Measurements from ENCODE around the gene TDP1. TPM values are rescaled to one million over a fixed set of nuclear protein-coding genes. Genes with fewer than 3 reads are reported as not detected.

TDP1 gene
- total and polyA plus RNA-seq, 2 donors (not counting 1 experiment from before 2014, with no cell fraction given), result 20.5 to 55.9 TPM

DNA sequence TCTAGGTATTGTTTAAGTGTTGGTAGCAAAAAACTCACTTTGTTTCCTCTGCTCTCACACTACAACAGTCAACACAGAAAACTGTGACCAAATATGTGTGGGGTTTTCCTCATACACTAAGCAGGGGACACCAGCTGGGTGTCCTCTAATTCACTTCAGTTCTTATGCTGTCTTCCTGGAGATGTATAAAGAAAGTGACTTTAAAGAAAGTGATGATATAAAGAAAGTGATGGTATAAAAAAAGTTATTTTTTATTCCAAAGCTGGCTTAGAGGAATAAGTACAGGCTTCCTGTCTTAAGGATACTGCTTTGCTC lies 31.4 kb downstream of the TDP1 start:
- Histone ChIP-seq H3K4me2 (replicated peaks; ENCODE audit: low read depth, low read length, poor library complexity, severe bottlenecking) (no peak overlapping the region), H3K36me3 (replicated peaks in 1 of 2; ENCODE audit: control extremely low read depth in 1 of 2, control insufficient read depth in 1 of 2, extremely low read depth in 1 of 2, insufficient read depth in 2 of 2, low read length in 1 of 2) (peaks cover 17 to 50% of the 10 kb centered on the region in 2 experiments), H4K20me1 (ENCODE audit: control insufficient read depth, insufficient read depth, low read length, poor library complexity, severe bottlenecking) (no peaks in the 10 kb centered on the region), H3K9ac (ENCODE audit: low read length) (no peak overlapping the region), H3K27ac (ENCODE audit: low read length in 2 of 2) (no peak overlapping the region), H2AFZ (ENCODE audit: insufficient read depth, low read depth, low read length, poor library complexity, severe bottlenecking) (no peak overlapping the region), H3K9me3 (ENCODE audit: control extremely low read depth in 1 of 3, control insufficient read depth in 2 of 3, insufficient read depth in 1 of 3, low read length in 2 of 3) (no peaks in the 10 kb centered on the region), H3K4me1 (ENCODE audit: control insufficient read depth in 2 of 2, insufficient read depth in 2 of 2, low read length in 2 of 2) (no peaks in the 10 kb centered on the region), H3K4me3 (ENCODE audit: control extremely low read depth in 1 of 5, extremely low read depth in 1 of 5, insufficient read depth in 1 of 5, low read depth in 2 of 5, low read length in 4 of 5) (no peak overlapping the region), H3K27me3 (replicated peaks in 1 of 4; ENCODE audit: control extremely low read depth in 1 of 4, control insufficient read depth in 3 of 4, insufficient read depth in 4 of 4, low read length in 3 of 4) (no peaks in the 10 kb centered on the region), H3K79me2 (ENCODE audit: control insufficient read depth, insufficient read depth, low read length) (no peaks in the 10 kb centered on the region)
- TF ChIP-seq, protein P1, sequence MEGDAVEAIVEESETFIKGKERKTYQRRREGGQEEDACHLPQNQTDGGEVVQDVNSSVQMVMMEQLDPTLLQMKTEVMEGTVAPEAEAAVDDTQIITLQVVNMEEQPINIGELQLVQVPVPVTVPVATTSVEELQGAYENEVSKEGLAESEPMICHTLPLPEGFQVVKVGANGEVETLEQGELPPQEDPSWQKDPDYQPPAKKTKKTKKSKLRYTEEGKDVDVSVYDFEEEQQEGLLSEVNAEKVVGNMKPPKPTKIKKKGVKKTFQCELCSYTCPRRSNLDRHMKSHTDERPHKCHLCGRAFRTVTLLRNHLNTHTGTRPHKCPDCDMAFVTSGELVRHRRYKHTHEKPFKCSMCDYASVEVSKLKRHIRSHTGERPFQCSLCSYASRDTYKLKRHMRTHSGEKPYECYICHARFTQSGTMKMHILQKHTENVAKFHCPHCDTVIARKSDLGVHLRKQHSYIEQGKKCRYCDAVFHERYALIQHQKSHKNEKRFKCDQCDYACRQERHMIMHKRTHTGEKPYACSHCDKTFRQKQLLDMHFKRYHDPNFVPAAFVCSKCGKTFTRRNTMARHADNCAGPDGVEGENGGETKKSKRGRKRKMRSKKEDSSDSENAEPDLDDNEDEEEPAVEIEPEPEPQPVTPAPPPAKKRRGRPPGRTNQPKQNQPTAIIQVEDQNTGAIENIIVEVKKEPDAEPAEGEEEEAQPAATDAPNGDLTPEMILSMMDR (IDR thresholded peaks at IDR 0.05), result no peak
- TF ChIP-seq EZH2 (IDR thresholded peaks at IDR 0.05; ENCODE audit: borderline replicate concordance, insufficient read depth, low read depth, low read length, poor library complexity, severe bottlenecking), result no peak
- no peaks in the 10 kb centered on the region for H3K9me3 Mint-ChIP-seq (ENCODE audit: insufficient read depth)
- ATAC-seq (ENCODE audit: low read depth), result no peak
- no peaks in the 10 kb centered on the region for H3K27me3 Mint-ChIP-seq
- POLR2A ChIA-PET, result no interaction called here
- H3K4me1 Mint-ChIP-seq, result no peaks in the 10 kb centered on the region
- CTCF ChIA-PET, result interaction anchor here (2.0 to 7.3 kb wide), 2 partner anchors 15 to 48 kb away, joined by 6 to 37 read pairs; no protein-coding TSS in a partner anchor
- H3K27ac Mint-ChIP-seq, result no peak overlapping the region
- intact Hi-C loops (cut with micrococcal nuclease), result no loop called here
- DNase-seq, result no peak
- H3K4me3 Mint-ChIP-seq, result no peak overlapping the region

- no peak for TF ChIP-seq EZH2 (IDR thresholded peaks at IDR 0.05; ENCODE audit: borderline replicate concordance, insufficient read depth, low read depth, low read length, poor library complexity, severe bottlenecking)
- TF ChIP-seq, protein P1 (IDR thresholded peaks at IDR 0.05), result no peak
- Mint-ChIP-seq H3K4me1 (no peaks in the 10 kb centered on the region), H3K27ac (no peak overlapping the region), H3K27me3 (no peaks in the 10 kb centered on the region), H3K4me3 (no peak overlapping the region), H3K9me3 (ENCODE audit: insufficient read depth) (no peaks in the 10 kb centered on the region)
- H3K4me2 ChIP-seq (replicated peaks; ENCODE audit: low read depth, low read length, poor library complexity, severe bottlenecking), result no peak overlapping the region
- H3K27ac ChIP-seq (ENCODE audit: low read length in 2 of 2), result no peak overlapping the region
- ChIA-PET CTCF (interaction anchor here (7.3 kb wide), 1 partner anchor 17 kb away, joined by 37 read pairs; no protein-coding TSS in a partner anchor), POLR2A (no interaction called here)
- H4K20me1 ChIP-seq (ENCODE audit: control insufficient read depth, insufficient read depth, low read length, poor library complexity, severe bottlenecking), result no peaks in the 10 kb centered on the region
- DNase-seq (no peak), ATAC-seq (ENCODE audit: low read depth) (no peak)
- 100% methylated on average over 2 of the region's 5 CpGs for WGBS (ENCODE audit: insufficient coverage)
- no peak overlapping the region for H2AFZ ChIP-seq (ENCODE audit: insufficient read depth, low read depth, low read length, poor library complexity, severe bottlenecking)
- H3K36me3 ChIP-seq (replicated peaks in 1 of 2; ENCODE audit: control extremely low read depth in 1 of 2, control insufficient read depth in 1 of 2, extremely low read depth in 1 of 2, insufficient read depth in 2 of 2, low read length in 1 of 2), result peaks cover 30 to 51% of the 10 kb centered on the region in 2 experiments
- no peaks in the 10 kb centered on the region for H3K79me2 ChIP-seq (ENCODE audit: control insufficient read depth, insufficient read depth, low read length)
- no peaks in the 10 kb centered on the region for H3K4me1 ChIP-seq (ENCODE audit: control insufficient read depth in 2 of 2, insufficient read depth in 2 of 2, low read length in 2 of 2)
- no peak overlapping the region for H3K4me3 ChIP-seq (ENCODE audit: control extremely low read depth in 1 of 5, extremely low read depth in 1 of 5, insufficient read depth in 1 of 5, low read depth in 2 of 5, low read length in 4 of 5)
- H3K9ac ChIP-seq (ENCODE audit: low read length), result no peak overlapping the region
- H3K27me3 ChIP-seq (replicated peaks in 1 of 4; ENCODE audit: control extremely low read depth in 1 of 4, control insufficient read depth in 3 of 4, insufficient read depth in 4 of 4, low read length in 3 of 4), result no peaks in the 10 kb centered on the region
- intact Hi-C loops (cut with micrococcal nuclease), result no loop called here
- no peaks in the 10 kb centered on the region for H3K9me3 ChIP-seq (ENCODE audit: control extremely low read depth in 1 of 3, control insufficient read depth in 2 of 3, insufficient read depth in 1 of 3, low read length in 2 of 3)
Measured at GRCh38 chr14:89988787-89989186, 33.1 kb downstream of the TDP1 start.

Data from B cell (primary cell).